ENCODE measurements around the gene GPR3. TPM values are rescaled to one million over a fixed set of nuclear protein-coding genes. Genes with fewer than 3 reads are reported as not detected.

The GPR3 gene
- total RNA-seq, 1 experiment from 2014 or later: 4.4 TPM

- H2BK5ac ChIP-seq (ENCODE audit: insufficient read length, low read length): no peak overlapping the region
- no peak overlapping the region for H2BK120ac ChIP-seq (ENCODE audit: low read depth, low read length, poor library complexity, severe bottlenecking)
- no peak for TF ChIP-seq CTCF (conservative IDR thresholded peaks at IDR 0.05)
- no peak overlapping the region for H3K18ac ChIP-seq (ENCODE audit: insufficient read length, low read depth, low read length)
- H3T11ph ChIP-seq (ENCODE audit: low read length): no peak overlapping the region
- H3K4me1 ChIP-seq (ENCODE audit: insufficient read depth, low read length): no peaks in the 10 kb centered on the region
- H3K23ac ChIP-seq (ENCODE audit: insufficient read length, low read depth, low read length): no peak overlapping the region
- no peak overlapping the region for H3K4ac ChIP-seq (ENCODE audit: low read depth, low read length)
- DNase-seq: no peak
- no peak overlapping the region for H2BK15ac ChIP-seq (ENCODE audit: low read depth, low read length)
- H2AFZ ChIP-seq (ENCODE audit: low read length): no peak overlapping the region
- H4K5ac ChIP-seq (ENCODE audit: insufficient read length, low read depth, low read length): no peak overlapping the region
- H3K4me2 ChIP-seq (ENCODE audit: insufficient read depth, insufficient read length, low read length): no peak overlapping the region
- H3K23me2 ChIP-seq (ENCODE audit: insufficient read length, low read depth, low read length, poor library complexity, severe bottlenecking): peaks cover 21% of the 10 kb centered on the region
- H4K91ac ChIP-seq (ENCODE audit: insufficient read length, low read depth, low read length): no peak overlapping the region
- H3K4me1 Mint-ChIP-seq: peaks cover 12 to 25% of the 10 kb centered on the region in 2 experiments
- H3K79me2 ChIP-seq (ENCODE audit: insufficient read depth, low read length): no peaks in the 10 kb centered on the region
- H4K20me1 ChIP-seq (ENCODE audit: control insufficient read depth, insufficient read depth, insufficient read length): no peaks in the 10 kb centered on the region
- no peak overlapping the region for H3K56ac ChIP-seq (ENCODE audit: insufficient read length, low read depth, low read length)
- H3K79me1 ChIP-seq (ENCODE audit: insufficient read depth, low read depth, low read length, poor library complexity, severe bottlenecking): no peaks in the 10 kb centered on the region
- H3K36me3 Mint-ChIP-seq (ENCODE audit: insufficient read depth in 1 of 3, low read depth in 3 of 3): peaks cover 0 to 7% (median 0%) of the 10 kb centered on the region in 3 experiments; a peak in 3 of 7 replicates
- WGBS (ENCODE audit: extremely low coverage, insufficient read length, low lambda C conversion rate): no CpG with 5 or more reads among the region's 13 CpGs
- H3K14ac ChIP-seq (ENCODE audit: insufficient read depth, low read length): no peak overlapping the region
- H3K4me3 Mint-ChIP-seq: no peak overlapping the region
- H3K9me3 ChIP-seq (ENCODE audit: control insufficient read depth, low read depth, low read length): no peaks in the 10 kb centered on the region
- H2AK5ac ChIP-seq (ENCODE audit: insufficient read length, low read length): no peak overlapping the region
- H2BK12ac ChIP-seq (ENCODE audit: insufficient read length, low read depth, low read length): no peak overlapping the region
- no peaks in the 10 kb centered on the region for H3K9me3 Mint-ChIP-seq
- no peak overlapping the region for H3K27ac ChIP-seq (ENCODE audit: insufficient read length, low read depth, low read length)
- no peak overlapping the region for H3K9ac ChIP-seq (ENCODE audit: extremely low read depth, insufficient read length, low read length)
- no peak overlapping the region for H2BK20ac ChIP-seq (ENCODE audit: low read depth, low read length, poor library complexity, severe bottlenecking)
- no peaks in the 10 kb centered on the region; the same call in 1 of the 2 replicates for H3K27me3 ChIP-seq (ENCODE audit: insufficient read depth, low read length)
- H4K8ac ChIP-seq (replicated peaks; ENCODE audit: insufficient read length, low read depth, low read length): no peak overlapping the region
- no peak overlapping the region for H3K27ac Mint-ChIP-seq
- H3K27me3 Mint-ChIP-seq (ENCODE audit: low read depth): peaks cover 32% of the 10 kb centered on the region
Observed at GRCh38 chr1:27353166-27353565, 39.3 kb upstream of the GPR3 start.

Data from H9 (cell line).